Osteocyte (in vitro differentiated cells): ENCODE data around the gene ALKBH5. TPM values are rescaled to one million over a fixed set of nuclear protein-coding genes. Genes with fewer than 3 reads are reported as not detected.
A peak's percentile ranks its signal among the peaks of the same experiment; 100 is the strongest.

Experiments used
- DNase-seq: peaks from one replicate; pipeline ENCODE4 v3.0.0; 2021; ENCODE audit warnings: mixed read lengths; ENCODE audit not compliant: unreplicated experiment; ENCODE audit errors: extremely low spot score
- H3K27ac Mint-ChIP-seq: one replicate; pipeline ENCODE4 v1.8.0; 2021; ENCODE audit warnings: mild to moderate bottlenecking, mixed read lengths; ENCODE audit not compliant: unreplicated experiment
- H3K27me3 Mint-ChIP-seq: one replicate; pipeline ENCODE4 v1.8.0; 2021; ENCODE audit warnings: mixed read lengths; ENCODE audit not compliant: unreplicated experiment
- H3K36me3 Mint-ChIP-seq: one replicate; pipeline ENCODE4 v1.8.0; 2021; ENCODE audit warnings: mixed read lengths; ENCODE audit not compliant: unreplicated experiment
- H3K4me1 Mint-ChIP-seq: one replicate; pipeline ENCODE4 v1.8.0; 2021; ENCODE audit warnings: mixed read lengths; ENCODE audit not compliant: unreplicated experiment
- H3K4me3 Mint-ChIP-seq: one replicate; pipeline ENCODE4 v1.8.0; 2021; ENCODE audit warnings: mild to moderate bottlenecking, moderate library complexity, mixed read lengths; ENCODE audit not compliant: unreplicated experiment
- H3K9me3 Mint-ChIP-seq: one replicate; pipeline ENCODE4 v1.8.0; 2021; ENCODE audit warnings: mixed read lengths; ENCODE audit not compliant: unreplicated experiment
- CTCF ChIP-seq: fragments of 200-600 bp; sonication (generic); IDR thresholded peaks from 2 replicates; pipeline ENCODE4 v1.5.0; 2021; ENCODE audit warnings: antibody characterized with exemption, mild to moderate bottlenecking, moderate library complexity
- total RNA-seq: library from RNA; stranded (reverse); gene quantifications from 2 replicates; pipeline ENCODE4 v1.2.1, GENCODE V29; 2021

Gene ALKBH5
- total RNA-seq, 1 donor from 2014 or later = 89.4 TPM

- Mint-ChIP-seq H3K4me1 (peaks cover 29% of the 10 kb centered on the region), H3K27ac (peak overlapping the region; percentile 89), H3K36me3 (no peaks in the 10 kb centered on the region), H3K4me3 (peak overlapping the region; percentile 97), H3K9me3 (no peaks in the 10 kb centered on the region), H3K27me3 (no peaks in the 10 kb centered on the region)
- TF ChIP-seq CTCF = no peak
- peak; percentile 84 for DNase-seq
Observed at GRCh38 chr17:18225642-18226283, 42.1 kb downstream of the ALKBH5 start.

- no peak for TF ChIP-seq CTCF
- H3K4me1 Mint-ChIP-seq = peaks cover 29% of the 10 kb centered on the region
- H3K27ac Mint-ChIP-seq = peak overlapping the region; percentile 89
- no peaks in the 10 kb centered on the region for H3K9me3 Mint-ChIP-seq
- H3K4me3 Mint-ChIP-seq = peak overlapping the region; percentile 97
- no peaks in the 10 kb centered on the region for H3K36me3 Mint-ChIP-seq
- DNase-seq = peak; percentile 80
- H3K27me3 Mint-ChIP-seq = no peaks in the 10 kb centered on the region
Observed at GRCh38 chr17:18226284-18226945, 42.8 kb downstream of the ALKBH5 start.

- Mint-ChIP-seq H3K9me3 (no peaks in the 10 kb centered on the region), H3K4me1 (peaks cover 29% of the 10 kb centered on the region), H3K27me3 (no peaks in the 10 kb centered on the region), H3K27ac (no peak overlapping the region), H3K4me3 (no peak overlapping the region), H3K36me3 (no peaks in the 10 kb centered on the region)
- DNase-seq = no peak
- TF ChIP-seq CTCF = no peak
Observed at GRCh38 chr17:18227635-18228034, 44.0 kb downstream of the ALKBH5 start.

GRCh38 chr17:18228176-18228682 lies 44.6 kb downstream of the ALKBH5 start:
- H3K36me3 Mint-ChIP-seq = no peaks in the 10 kb centered on the region
- H3K4me1 Mint-ChIP-seq = peaks cover 29% of the 10 kb centered on the region
- H3K27me3 Mint-ChIP-seq = no peaks in the 10 kb centered on the region
- peak overlapping the region; percentile 30 for H3K4me3 Mint-ChIP-seq
- no peak overlapping the region for H3K27ac Mint-ChIP-seq
- TF ChIP-seq CTCF = no peak
- H3K9me3 Mint-ChIP-seq = no peaks in the 10 kb centered on the region
- DNase-seq = no peak

- no peak for DNase-seq
- Mint-ChIP-seq H3K9me3 (no peaks in the 10 kb centered on the region), H3K4me1 (peaks cover 29% of the 10 kb centered on the region), H3K27me3 (no peaks in the 10 kb centered on the region), H3K4me3 (no peak overlapping the region), H3K36me3 (no peaks in the 10 kb centered on the region), H3K27ac (no peak overlapping the region)
- no peak for TF ChIP-seq CTCF
Observed at GRCh38 chr17:18229254-18229653, 45.6 kb downstream of the ALKBH5 start.
